KOPT-K1 (cell line): ENCODE data around the gene PLEKHO2.
"Not testable (repeated sequence)": the region's sequence is repeated elsewhere in the genome, so short reads cannot be mapped to it uniquely, and the experiment has no call there.

Experiments used
- H3K27ac ChIP-seq: fragments of 200-600 bp; sonication (generic); 2 replicates; pipeline ENCODE4 v1.5.1; 2016; ENCODE audit warnings: antibody characterized with exemption, mild to moderate bottlenecking, low read depth, low read length; ENCODE audit not compliant: poor library complexity, severe bottlenecking
- H3K36me3 ChIP-seq: fragments of 200-600 bp; sonication (generic); 2 replicates; pipeline ENCODE4 v1.5.1; 2017; ENCODE audit warnings: antibody characterized with exemption, mild to moderate bottlenecking, low read length, moderate library complexity; ENCODE audit not compliant: insufficient read depth
- H3K9me3 ChIP-seq: fragments of 200-600 bp; sonication (generic); 2 replicates; pipeline ENCODE4 v1.5.1; 2017; ENCODE audit warnings: antibody characterized with exemption, low read length, mild to moderate bottlenecking; ENCODE audit not compliant: insufficient read depth, poor library complexity, severe bottlenecking

The PLEKHO2 gene

GRCh38 chr15:64841344-64842095 lies at the start of gene PLEKHO2:
TSS of gene PLEKHO2 (plus strand) at chr15:64841915. CDS start at chr15:64842017, 102 bp downstream.
- Histone ChIP-seq H3K27ac (peak within 1 kb of the TSS; percentile 81), H3K9me3 (no peaks in the 10 kb centered on the region), H3K36me3 (no peaks in the 10 kb centered on the region)

GRCh38 chr15:64792282-64792681 lies 49.4 kb upstream of the PLEKHO2 start:
- Histone ChIP-seq H3K9me3 (no peaks in the 10 kb centered on the region), H3K27ac (no peak overlapping the region), H3K36me3 (no peaks in the 10 kb centered on the region)

GRCh38 chr15:64795299-64795698 lies 46.4 kb upstream of the PLEKHO2 start:
- not testable (repeated sequence) for H3K36me3 ChIP-seq, H3K27ac ChIP-seq, H3K9me3 ChIP-seq

GRCh38 chr15:64795921-64796320 lies 45.8 kb upstream of the PLEKHO2 start:
- not testable (repeated sequence) for H3K27ac ChIP-seq, H3K36me3 ChIP-seq, H3K9me3 ChIP-seq

- not testable (repeated sequence) for H3K36me3 ChIP-seq, H3K27ac ChIP-seq, H3K9me3 ChIP-seq
Observed at GRCh38 chr15:64798905-64799304, 42.8 kb upstream of the PLEKHO2 start.

- H3K9me3 ChIP-seq = no peaks in the 10 kb centered on the region
- no peaks in the 10 kb centered on the region for H3K36me3 ChIP-seq
- H3K27ac ChIP-seq = no peak overlapping the region
Observed at GRCh38 chr15:64800476-64800875, 41.2 kb upstream of the PLEKHO2 start.

- Histone ChIP-seq H3K27ac (no peak overlapping the region), H3K9me3 (no peaks in the 10 kb centered on the region), H3K36me3 (no peaks in the 10 kb centered on the region)
Observed at GRCh38 chr15:64803526-64803925, 38.2 kb upstream of the PLEKHO2 start.

- H3K9me3 ChIP-seq = no peaks in the 10 kb centered on the region
- no peak overlapping the region for H3K27ac ChIP-seq
- no peaks in the 10 kb centered on the region for H3K36me3 ChIP-seq
Observed at GRCh38 chr15:64804619-64805018, 37.1 kb upstream of the PLEKHO2 start.

- no peaks in the 10 kb centered on the region for H3K36me3 ChIP-seq
- H3K27ac ChIP-seq = no peak overlapping the region
- no peaks in the 10 kb centered on the region for H3K9me3 ChIP-seq
Observed at GRCh38 chr15:64806509-64806908, 35.2 kb upstream of the PLEKHO2 start.

- Histone ChIP-seq H3K9me3 (no peaks in the 10 kb centered on the region), H3K27ac (no peak overlapping the region), H3K36me3 (no peaks in the 10 kb centered on the region)
Observed at GRCh38 chr15:64807051-64807749, 34.5 kb upstream of the PLEKHO2 start.

GRCh38 chr15:64807751-64808222 lies 33.9 kb upstream of the PLEKHO2 start:
- Histone ChIP-seq H3K36me3 (no peaks in the 10 kb centered on the region), H3K9me3 (no peaks in the 10 kb centered on the region), H3K27ac (no peak overlapping the region)

- Histone ChIP-seq H3K27ac (no peak overlapping the region), H3K9me3 (no peaks in the 10 kb centered on the region), H3K36me3 (no peaks in the 10 kb centered on the region)
Observed at GRCh38 chr15:64808785-64809453, 32.8 kb upstream of the PLEKHO2 start.

- Histone ChIP-seq H3K27ac (no peak overlapping the region), H3K36me3 (no peaks in the 10 kb centered on the region), H3K9me3 (no peaks in the 10 kb centered on the region)
Observed at GRCh38 chr15:64809649-64810496, 31.8 kb upstream of the PLEKHO2 start.

- Histone ChIP-seq H3K9me3 (no peaks in the 10 kb centered on the region), H3K36me3 (peaks cover 3% of the 10 kb centered on the region; the same call in 1 of the 2 replicates), H3K27ac (no peak overlapping the region)
Observed at GRCh38 chr15:64810497-64811326, 31.0 kb upstream of the PLEKHO2 start.
